NCI-H1092 (cell line): ENCODE measurements around the gene P2RX5.
"Not testable (repeated sequence)": the region's sequence is repeated elsewhere in the genome, so short reads cannot be mapped to it uniquely, and the experiment has no call there.

Experiments used
- DNase-seq: peaks from one replicate; lab custom pipeline; 2025; lab: John Stamatoyannopoulos, UW

P2RX5 gene, protein sequence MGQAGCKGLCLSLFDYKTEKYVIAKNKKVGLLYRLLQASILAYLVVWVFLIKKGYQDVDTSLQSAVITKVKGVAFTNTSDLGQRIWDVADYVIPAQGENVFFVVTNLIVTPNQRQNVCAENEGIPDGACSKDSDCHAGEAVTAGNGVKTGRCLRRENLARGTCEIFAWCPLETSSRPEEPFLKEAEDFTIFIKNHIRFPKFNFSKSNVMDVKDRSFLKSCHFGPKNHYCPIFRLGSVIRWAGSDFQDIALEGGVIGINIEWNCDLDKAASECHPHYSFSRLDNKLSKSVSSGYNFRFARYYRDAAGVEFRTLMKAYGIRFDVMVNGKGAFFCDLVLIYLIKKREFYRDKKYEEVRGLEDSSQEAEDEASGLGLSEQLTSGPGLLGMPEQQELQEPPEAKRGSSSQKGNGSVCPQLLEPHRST

DNA sequence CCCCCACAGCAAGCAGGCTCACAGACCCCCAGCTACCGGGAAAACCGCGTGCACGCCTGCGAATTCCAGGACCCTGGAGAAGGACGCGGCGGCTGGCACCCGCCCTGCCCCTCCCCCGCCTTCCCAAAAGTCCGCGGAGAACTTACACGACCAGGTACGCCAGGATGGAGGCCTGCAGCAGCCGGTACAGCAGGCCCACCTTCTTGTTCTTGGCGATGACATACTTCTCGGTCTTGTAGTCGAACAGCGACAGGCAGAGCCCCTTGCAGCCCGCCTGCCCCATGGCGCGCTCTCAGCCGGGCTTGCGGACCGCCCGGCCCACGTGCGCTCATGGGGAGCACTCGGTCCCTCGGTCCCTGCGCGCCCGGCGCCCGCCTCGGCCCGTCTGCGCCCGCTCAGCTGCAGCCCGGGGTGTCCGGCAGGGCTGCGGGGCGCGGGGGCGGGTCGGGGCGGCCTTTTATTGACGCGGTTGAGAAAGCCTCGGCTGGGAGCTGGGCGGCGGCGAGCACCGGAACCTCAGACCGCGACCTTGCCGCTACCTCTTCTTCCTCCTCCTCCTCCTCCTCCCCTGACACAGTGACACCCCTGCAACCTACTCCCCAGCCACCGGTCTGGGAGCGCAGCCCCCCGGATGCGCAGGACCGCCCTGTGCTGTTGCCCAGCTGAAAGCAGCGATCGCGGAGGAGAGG, at the start of gene P2RX5:
TSS of gene P2RX5 (minus strand) at position 433 of the 689 bp plus-strand sequence. CDS start at position 283, 150 bp downstream.
- no peak for DNase-seq

DNA sequence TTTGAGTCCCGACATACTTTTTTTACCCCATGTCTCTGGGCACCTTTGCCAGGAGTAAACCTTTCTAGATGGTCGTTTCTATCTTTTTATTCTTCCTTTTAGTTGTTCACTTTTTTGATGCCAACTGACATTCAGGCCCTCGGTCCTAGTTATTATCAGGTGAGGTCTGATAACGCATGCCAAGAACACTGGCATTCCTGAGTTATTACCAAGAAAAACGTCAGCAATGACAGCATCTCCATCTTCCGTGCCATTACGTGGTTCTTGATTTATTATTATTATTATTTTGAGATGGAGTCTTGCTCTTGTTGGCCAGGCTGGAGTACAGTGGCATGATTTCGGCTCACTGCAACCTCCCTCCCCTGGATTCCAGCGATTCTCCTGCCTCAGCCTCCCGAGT, 49.1 kb upstream of the P2RX5 start:
- no peak for DNase-seq

DNA sequence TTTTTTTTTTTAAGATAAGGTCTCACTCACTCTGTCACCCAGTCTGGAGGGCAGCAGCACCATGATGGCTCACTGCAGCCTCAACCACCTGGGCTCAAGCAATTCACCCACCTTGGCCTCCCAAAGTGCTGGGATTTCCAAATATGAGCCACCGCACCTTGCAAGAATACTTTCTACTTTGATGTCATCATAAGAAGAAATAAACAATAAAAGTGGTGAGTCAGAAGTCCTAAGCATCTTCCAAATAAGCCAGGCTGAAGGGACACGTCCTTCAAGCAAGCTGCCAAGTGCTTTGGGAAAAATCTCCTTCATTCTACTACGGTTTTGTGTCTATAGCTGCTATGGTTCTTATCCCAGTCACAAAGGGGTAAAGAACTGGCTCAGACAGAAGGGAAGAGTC, 48.1 kb upstream of the P2RX5 start:
- DNase-seq = no peak

DNA sequence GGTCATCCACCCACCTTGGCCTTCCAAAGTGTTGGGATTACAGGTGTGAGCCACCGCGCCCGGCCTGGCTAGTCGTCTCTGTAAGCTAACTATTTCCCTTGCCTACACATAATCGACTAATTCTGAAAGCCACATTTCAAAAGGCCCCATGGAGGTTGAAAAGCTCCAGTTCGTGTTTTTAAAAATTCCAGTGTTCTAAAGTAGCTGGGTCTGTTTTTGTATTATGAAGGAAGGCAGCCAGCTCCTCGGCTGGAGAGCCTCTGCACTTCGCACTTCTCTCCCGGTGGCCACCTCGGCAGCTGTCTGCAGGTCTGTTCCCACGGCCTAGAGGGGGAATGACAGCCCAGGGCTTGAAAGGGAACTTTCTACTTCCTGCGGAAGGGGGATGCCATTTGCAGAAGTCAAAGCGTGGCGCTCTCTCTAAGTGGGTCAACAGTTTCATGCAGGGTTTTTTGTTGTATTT, 44.7 kb upstream of the P2RX5 start:
- DNase-seq = no peak

DNA sequence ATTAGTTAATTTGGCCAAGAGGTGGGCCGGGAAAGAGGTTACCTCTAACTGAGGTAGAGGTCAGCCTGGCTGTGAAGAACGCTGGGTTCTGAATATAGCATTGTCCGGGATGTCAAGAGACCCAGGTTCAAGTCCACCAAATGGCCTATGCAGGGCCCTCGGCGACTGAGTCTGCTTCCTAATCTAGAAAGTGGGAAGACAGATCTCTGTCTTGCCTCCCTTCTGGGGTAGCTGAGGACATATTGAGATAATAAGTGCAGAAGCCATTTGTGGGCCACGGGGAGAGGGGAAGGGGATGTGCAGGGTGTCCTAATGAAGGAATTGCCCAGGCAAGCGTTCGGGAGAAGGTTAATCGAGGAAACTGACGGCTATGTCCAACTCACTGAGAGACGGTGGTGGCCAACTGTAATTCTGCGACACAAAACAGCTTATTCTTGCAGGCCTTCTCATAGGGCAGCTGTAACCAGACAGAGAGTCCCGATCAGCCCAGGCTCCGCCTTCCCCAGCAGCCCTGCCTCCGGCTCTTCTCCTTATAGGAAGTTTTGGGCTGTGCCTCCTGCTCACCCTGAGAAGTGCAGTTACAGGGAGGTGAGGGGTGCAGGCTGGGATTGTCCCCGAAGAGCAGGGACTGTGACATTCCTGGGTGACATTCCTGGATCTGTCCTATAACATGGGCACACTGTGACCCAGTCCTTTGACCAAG, 43.6 kb upstream of the P2RX5 start:
- DNase-seq = no peak

DNA sequence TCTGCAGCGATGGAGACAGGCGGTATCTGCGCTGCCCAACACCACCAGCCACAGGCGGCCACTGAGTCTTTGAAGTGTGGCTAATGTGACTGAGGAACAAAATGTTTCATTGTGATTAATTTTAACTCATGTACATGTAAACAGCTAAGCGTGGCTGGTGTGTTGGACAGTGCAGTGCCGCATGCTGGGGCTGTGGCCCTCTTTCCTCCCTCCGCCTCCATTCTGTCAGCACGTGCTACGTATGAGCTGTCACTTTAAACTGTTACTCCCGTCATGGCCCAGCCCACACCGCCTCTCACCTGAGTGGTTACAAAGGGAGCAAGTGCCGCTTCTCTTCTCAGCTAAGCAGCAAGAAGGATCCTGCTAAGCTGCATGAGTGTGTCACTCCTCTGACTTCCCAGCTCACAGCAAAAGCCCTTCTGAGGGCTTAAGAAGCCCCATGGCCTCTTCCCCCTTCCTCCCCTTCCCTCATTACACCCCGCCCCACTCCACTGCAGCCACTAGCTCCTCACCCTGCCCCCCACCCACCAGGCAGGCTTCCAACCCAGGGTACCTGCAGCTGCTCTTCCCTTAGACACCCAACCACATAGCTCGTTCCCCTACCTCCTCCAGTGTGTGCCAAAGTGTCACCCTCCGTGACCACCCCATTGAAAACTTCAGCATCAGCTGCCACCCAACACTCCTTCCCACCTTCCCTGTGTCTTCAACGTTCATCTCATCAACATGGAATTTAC, 42.8 kb upstream of the P2RX5 start:
- no peak for DNase-seq

DNA sequence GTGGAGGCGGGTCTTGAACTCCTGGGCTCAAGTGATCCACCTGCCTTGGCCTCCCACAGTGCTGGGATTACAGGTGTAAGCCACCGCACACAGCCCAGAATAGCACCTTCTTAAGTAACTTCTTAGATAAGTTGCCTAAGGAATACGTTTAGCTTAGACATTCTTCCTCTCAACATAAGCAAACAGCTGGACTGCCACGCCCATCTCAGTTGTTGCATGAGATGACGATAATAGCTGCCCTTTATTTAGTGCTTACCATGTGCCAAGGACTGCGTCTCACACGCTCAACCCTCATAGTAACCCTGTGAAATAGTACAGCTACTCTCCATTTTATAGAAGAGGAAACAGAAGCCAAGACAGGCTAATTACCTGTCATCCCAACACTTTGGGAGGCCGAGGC, 39.6 kb upstream of the P2RX5 start:
- no peak for DNase-seq

DNA sequence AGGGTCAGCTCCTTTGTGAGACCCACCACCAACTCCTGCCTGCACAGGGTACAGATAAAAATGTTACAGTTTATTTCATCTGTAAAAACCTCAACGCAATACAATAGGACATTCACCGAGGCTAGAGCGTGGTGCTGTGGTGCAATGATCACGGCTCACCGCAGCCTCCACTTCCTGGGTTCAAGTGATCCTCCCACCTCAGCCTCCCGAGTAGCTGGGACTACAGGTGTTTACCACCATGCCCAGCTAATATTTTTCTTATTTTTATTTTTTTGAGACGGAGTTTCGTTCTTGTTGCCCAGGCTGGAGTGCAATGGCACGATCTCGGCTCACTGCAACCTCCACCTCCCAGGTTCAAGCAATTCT, 38.9 kb upstream of the P2RX5 start:
- not testable (repeated sequence) for DNase-seq

DNA sequence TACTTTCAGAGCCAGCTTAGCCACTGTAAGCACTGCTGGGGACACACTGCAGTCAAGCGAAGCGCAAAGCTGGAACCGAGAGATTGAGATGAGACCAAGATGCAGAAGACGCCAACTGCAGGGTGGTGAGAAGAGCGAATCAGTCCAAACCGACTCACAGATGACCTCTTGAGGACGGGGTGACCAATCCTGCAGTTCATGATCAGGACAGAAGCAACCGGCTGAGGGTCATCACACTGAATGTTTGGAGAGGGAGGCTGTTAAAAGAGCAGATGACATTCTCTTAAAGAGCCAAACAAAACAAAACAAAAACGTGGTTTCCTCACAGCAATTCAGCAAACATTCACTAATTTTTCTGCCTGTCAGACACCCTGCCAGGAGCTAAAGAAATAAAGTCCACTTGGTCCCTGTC, 36.3 kb upstream of the P2RX5 start:
- DNase-seq = no peak

DNA sequence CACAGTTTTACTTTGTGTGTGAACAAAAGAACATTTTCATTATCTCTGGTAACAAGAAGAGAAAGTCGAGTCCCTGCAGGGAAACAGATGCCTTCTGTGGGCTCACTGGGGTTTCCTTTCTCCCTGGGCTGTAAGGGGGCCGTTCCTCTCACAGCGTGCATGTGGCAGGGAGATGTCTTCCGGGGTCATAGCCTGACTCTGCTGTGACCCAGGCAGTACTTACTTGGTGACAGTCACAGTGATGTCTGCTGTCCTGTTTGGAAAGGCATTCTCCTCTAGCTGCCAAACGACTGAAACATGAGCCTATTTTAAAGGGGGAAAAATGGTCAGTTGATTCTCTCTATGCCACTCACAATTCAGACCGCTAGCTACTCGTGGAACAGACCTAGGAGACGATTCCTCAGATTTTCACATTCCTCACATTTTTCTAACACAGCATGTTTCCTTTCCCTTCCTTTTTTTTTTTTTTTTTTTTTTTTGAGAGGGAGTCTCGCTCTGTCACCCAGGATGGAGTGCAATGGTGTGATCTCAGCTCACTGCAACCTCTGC, 35.0 kb upstream of the P2RX5 start:
- DNase-seq = no peak

DNA sequence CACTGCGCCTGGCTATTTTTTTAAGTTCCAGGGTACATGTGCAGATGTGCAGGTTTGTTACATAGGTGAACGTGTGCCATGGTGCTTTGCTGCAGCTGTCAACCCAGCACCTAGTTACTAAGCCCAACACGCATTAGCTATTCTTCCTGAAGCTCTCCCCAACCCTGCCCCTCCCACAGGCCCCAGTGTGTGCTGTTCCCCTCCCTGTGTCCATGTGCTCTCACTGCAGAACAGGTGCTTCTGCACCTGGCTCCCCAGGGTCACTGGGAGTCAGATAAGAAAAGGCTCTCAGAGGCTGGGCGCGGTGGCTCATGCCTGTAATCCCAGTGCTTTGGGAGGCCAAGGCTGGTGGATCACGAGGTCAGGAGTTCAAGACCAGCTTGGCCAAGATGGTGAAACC, 33.9 kb upstream of the P2RX5 start:
- no peak for DNase-seq

DNA sequence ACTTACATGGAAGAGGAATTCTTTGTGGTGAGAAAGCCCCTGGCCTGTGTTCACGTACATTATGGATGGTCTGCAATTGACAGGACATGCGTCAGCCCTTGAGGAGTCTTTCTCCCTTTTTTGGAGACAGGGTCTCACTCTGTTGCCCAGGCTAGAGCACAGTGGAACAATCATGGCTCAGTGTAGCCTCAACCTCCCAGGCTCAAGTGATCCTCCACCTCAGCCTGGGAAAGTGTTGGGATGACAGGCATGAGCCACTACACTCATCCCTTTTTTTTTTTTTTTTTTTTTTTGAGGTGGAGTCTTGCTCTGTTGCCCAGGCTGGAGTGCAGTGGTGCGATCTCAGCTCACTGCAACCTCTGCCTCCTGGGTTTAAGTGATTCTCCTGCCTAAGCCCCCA, 32.1 kb upstream of the P2RX5 start:
- not testable (repeated sequence) for DNase-seq

DNA sequence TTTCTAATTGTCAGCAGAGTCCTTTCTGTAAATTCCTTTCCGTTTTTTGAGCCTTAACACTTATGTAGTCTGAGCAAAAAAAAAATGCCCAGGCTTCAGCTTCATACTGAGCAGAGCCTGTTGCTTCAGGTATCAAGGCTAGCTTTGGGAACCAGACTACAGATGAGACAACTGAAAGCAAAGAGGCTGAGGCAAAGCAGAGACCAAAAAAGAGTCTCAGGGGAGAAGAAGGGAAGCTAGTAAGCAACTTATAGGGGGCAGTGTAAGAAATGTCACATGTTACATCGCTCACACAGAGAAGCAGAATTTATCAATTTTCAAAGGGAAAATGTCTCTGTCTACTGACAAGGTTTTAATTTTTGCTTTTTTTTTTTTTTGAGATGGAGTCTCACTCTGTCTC, 31.1 kb upstream of the P2RX5 start:
- no peak for DNase-seq

DNA sequence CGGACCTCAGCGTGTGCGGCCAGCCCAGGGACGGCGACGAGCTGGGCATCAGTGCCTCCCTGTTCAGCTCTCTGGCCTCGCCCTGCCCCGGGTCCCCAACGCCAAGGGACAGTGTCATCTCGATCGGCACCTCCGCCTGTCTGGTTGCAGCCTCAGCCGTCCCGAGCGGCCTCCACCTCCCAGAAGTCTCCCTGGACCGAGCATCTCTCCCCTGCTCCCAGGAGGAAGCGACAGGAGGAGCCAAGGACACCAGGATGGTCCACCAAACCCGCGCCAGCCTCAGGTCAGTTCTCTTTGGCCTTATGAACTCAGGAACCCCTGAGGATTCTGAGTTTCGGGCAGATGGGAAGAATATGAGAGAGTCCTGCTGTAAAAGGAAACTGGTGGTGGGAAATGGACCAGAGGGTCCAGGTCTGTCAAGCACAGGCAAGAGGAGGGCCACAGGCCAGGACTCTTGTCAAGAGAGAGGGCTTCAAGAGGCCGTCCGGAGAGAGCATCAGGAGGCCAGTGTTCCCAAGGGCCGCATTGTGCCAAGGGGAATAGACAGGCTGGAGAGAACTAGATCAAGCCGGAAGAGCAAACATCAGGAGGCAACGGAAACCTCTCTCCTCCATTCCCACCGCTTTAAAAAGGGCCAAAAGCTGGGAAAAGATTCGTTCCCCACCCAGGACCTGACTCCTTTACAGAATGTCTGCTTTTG, 28.6 kb upstream of the P2RX5 start:
- DNase-seq = no peak

DNA sequence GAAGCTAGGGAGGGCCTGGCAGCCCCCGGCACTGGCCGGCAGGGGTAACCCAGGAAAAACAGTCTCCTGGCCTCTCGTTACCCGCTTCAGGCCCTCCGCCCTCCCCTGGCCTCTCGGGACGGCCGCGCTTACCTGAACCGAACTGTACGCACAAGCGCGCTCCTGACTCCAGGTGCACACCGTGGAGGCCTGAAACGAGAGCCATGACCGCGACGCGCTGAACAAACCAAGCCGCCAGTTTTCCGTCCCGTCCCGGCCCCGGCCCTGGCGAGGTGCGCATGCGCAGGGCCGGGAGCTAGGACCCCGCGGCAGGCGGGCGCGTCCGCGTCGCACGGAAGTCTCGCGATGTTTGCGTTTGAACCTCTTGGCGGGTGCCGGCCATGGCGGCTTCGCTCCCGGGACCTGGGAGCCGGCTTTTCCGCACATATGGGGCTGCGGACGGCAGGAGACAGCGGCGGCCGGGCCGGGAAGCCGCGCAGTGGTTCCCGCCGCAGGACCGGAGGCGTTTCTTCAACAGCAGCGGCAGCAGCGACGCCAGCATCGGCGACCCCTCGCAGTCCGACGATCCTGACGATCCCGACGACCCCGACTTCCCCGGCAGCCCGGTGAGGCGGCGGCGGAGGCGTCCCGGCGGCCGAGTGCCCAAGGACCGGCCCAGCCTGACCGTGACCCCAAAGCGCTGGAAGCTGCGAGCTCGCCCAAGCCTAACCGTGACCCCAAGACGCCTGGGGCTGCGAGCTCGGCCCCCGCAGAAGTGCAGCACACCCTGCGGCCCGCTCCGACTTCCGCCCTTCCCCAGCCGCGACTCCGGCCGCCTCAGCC, 27.8 kb upstream of the P2RX5 start, which contains the start of gene HASPIN:
TSS of gene HASPIN (plus strand) at position 348 of the 822 bp plus-strand sequence. CDS start at position 381, 33 bp downstream.
- peak; percentile 85 for DNase-seq

DNA sequence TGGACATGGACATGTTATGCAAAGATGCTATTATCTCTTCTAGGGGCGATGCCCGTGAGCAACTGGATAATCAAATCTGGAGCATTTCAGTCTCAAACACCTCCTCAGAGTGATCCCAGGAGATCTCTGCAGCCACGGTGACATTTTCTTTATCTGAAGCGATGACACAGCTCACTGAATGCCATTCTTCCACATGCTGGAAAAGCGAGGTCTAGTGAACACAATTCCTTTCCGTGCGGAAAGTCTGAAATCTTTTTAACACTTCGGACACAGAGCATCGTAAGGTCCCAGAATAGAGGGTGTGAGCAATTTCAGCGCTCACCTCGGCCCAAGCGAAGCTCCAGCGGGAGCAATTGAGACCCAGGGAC, 27.2 kb upstream of the P2RX5 start:
- no peak for DNase-seq

DNA sequence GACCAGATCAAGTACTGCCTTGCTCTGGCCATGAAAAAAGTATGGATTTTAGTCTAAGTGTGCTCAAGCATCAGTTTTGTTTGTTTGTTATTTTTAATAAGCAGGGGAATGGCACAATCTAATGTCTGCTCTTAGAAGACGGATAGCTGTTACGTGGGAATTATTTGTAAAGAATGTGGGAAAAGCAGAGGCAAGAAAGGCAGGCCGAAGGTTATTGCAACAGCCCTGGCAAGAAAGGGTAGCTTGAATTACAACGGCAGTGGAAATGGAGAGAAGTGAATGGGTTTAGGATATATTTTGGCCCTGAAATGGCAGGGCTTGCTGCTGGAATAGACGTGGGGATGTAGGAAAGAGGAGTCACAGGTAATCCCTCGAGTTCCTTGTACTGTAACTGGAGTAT, 26.8 kb upstream of the P2RX5 start:
- no peak for DNase-seq

DNA sequence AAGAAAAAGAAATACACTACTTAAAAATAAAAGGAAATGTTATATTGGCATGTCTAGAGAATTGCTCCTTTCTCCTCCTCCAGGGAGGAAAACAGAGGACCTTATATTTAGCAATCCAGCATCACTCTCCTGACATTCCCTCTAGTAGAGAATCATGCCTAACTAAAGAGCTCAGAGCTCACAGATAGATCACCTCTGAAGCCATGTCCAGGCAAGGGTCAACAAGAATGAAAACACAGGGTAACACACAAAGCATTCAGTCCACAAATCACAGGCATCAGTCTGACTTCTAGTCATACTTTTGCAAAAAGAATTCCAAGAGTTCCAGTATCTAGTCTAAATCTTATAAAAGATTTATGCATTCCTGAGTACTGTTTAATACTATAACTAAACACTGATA, 23.3 kb upstream of the P2RX5 start:
- no peak for DNase-seq

DNA sequence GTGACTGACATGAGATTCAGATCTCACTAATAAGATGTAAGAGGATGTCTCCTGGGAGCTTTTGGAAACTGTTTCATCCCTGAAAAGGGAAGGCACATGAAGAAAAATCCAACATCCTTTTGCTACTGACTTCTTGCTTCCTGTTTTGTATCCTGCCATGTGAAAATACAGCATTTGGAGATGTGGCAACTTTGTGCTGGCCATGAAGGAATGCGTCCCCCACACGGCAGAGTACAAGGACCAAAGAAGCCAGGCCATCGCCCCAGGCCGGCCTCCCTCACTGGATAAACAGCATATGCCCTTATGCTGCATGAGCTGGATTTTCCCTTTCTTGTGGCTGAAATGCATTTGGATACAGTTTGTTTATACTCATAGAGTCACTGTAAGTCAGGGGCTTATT, 22.2 kb upstream of the P2RX5 start:
- DNase-seq = no peak

DNA sequence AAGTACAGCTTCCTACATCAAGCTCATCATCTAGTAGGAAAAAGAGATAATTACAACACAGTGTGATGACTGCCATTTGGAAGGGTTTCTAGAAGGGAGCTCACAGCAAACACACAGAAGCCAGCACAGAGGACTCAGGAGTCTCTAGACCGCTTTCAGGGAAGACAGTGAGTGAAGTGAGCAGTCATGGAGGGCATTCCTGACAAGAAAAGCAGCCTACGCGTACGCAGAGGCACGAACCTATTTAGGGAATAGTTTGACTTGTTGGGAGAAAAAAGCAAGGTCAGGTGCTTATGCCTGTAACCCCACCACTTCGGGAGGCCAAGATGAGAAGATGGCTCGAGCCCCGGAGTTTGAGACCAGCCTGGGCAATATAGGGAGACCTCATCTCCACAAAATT, 19.3 kb upstream of the P2RX5 start:
- DNase-seq = no peak
